Nephron progenitor cell (in vitro differentiated cells): Measurements from ENCODE around the gene PACC1.

Experiments used
- DNase-seq: peaks from one replicate; pipeline ENCODE4 v3.0.0; 2021
- H3K27ac Mint-ChIP-seq: 2 replicates; pipeline ENCODE4 v1.8.0; 2021; ENCODE audit warnings: mild to moderate bottlenecking, moderate library complexity, mixed read lengths
- H3K27me3 Mint-ChIP-seq: 2 replicates; pipeline ENCODE4 v1.8.0; 2021; ENCODE audit warnings: mild to moderate bottlenecking, low read depth, mixed read lengths; ENCODE audit not compliant: poor library complexity
- H3K36me3 Mint-ChIP-seq: 2 replicates; pipeline ENCODE4 v1.8.0; 2021; ENCODE audit warnings: low read depth, mixed read lengths
- H3K4me1 Mint-ChIP-seq: 2 replicates; pipeline ENCODE4 v1.8.0; 2021; ENCODE audit warnings: mixed read lengths
- H3K4me3 Mint-ChIP-seq: 2 replicates; pipeline ENCODE4 v1.8.0; 2021; ENCODE audit warnings: mild to moderate bottlenecking, moderate library complexity, mixed read lengths
- H3K9me3 Mint-ChIP-seq: 2 replicates; pipeline ENCODE4 v1.8.0; 2021; ENCODE audit warnings: mild to moderate bottlenecking, moderate library complexity, mixed read lengths
- CTCF ChIP-seq: fragments of 200-600 bp; sonication (generic); IDR thresholded peaks from 2 replicates; pipeline ENCODE4 v1.5.0; 2021; ENCODE audit warnings: antibody characterized with exemption

PACC1 gene

GRCh38 chr1:212458817-212459216, 44.1 kb upstream of the PACC1 start:
- no peak for TF ChIP-seq CTCF

GRCh38 chr1:212457740-212458338, 43.2 kb upstream of the PACC1 start:
- no peak overlapping the region for H3K4me3 Mint-ChIP-seq
- TF ChIP-seq CTCF = peak; percentile 56
- H3K4me1 Mint-ChIP-seq = peaks cover 5% of the 10 kb centered on the region
- no peaks in the 10 kb centered on the region for H3K36me3 Mint-ChIP-seq
- peak; percentile 65 for DNase-seq
- H3K9me3 Mint-ChIP-seq = peaks cover 10% of the 10 kb centered on the region
- no peak overlapping the region for H3K27ac Mint-ChIP-seq
- peaks cover 10% of the 10 kb centered on the region for H3K27me3 Mint-ChIP-seq

More at GRCh38 chr1:212458817-212459216, 44.1 kb upstream of the PACC1 start:
- H3K27me3 Mint-ChIP-seq = peaks cover 10% of the 10 kb centered on the region
- no peak overlapping the region for H3K27ac Mint-ChIP-seq
- no peak overlapping the region for H3K4me3 Mint-ChIP-seq
- no peak for DNase-seq
- peaks cover 10% of the 10 kb centered on the region for H3K9me3 Mint-ChIP-seq
- H3K36me3 Mint-ChIP-seq = no peaks in the 10 kb centered on the region
- H3K4me1 Mint-ChIP-seq = peaks cover 12% of the 10 kb centered on the region

- H3K27me3 Mint-ChIP-seq = peaks cover 10% of the 10 kb centered on the region
- H3K27ac Mint-ChIP-seq = no peak overlapping the region
- no peaks in the 10 kb centered on the region for H3K36me3 Mint-ChIP-seq
- TF ChIP-seq CTCF = peak; percentile 98
- H3K9me3 Mint-ChIP-seq = peaks cover 10% of the 10 kb centered on the region
- no peak overlapping the region for H3K4me3 Mint-ChIP-seq
- H3K4me1 Mint-ChIP-seq = peaks cover 14% of the 10 kb centered on the region
- peak; percentile 93 for DNase-seq
Measured at GRCh38 chr1:212455803-212456528, 41.3 kb upstream of the PACC1 start.

- Mint-ChIP-seq H3K9me3 (peaks cover 10% of the 10 kb centered on the region), H3K36me3 (no peaks in the 10 kb centered on the region), H3K27me3 (peaks cover 10% of the 10 kb centered on the region), H3K4me1 (peaks cover 14% of the 10 kb centered on the region), H3K4me3 (no peak overlapping the region), H3K27ac (no peak overlapping the region)
- DNase-seq = no peak
- TF ChIP-seq CTCF = no peak
Measured at GRCh38 chr1:212455401-212455800, 40.7 kb upstream of the PACC1 start.

- Mint-ChIP-seq H3K27me3 (peaks cover 11% of the 10 kb centered on the region), H3K4me3 (no peak overlapping the region), H3K27ac (no peak overlapping the region), H3K36me3 (no peaks in the 10 kb centered on the region), H3K4me1 (peaks cover 14% of the 10 kb centered on the region), H3K9me3 (peaks cover 10% of the 10 kb centered on the region)
- no peak for TF ChIP-seq CTCF
- DNase-seq = no peak
Measured at GRCh38 chr1:212454741-212455140, 40.1 kb upstream of the PACC1 start.
